GM12878 (cell line): Measurements from ENCODE around the gene TRIM45. TPM values are rescaled to one million over a fixed set of nuclear protein-coding genes. Genes with fewer than 3 reads are reported as not detected.

Experiments
- ATAC-seq: fragments of 200-7000 bp; cut with Tn5 transposase; 3 replicates; pipeline ENCODE4 v1.9.1; 2020; ENCODE audit warnings: mild to moderate bottlenecking, moderate library complexity
- BruUV-seq: library from RNA; stranded (reverse); fragments of 400-500 nt; replicated peaks from 2 replicates; lab custom pipeline; 2021; lab: Mats Ljungman, UMichigan
- CTCF ChIA-PET: fragments of 300-600 bp; sonication (Branson Sonifier 250); formaldehyde crosslinking; extraction: SDS; loops from one replicate; lab custom pipeline; 2021; ENCODE audit warnings: inconsistent platforms; lab: Yijun Ruan, JAX
- POLR2A ChIA-PET: fragments of 350-600 bp; formaldehyde crosslinking; extraction: SDS; loops from one replicate; lab custom pipeline; 2021; ENCODE audit warnings: inconsistent platforms; lab: Charles Lee
- RAD21 ChIA-PET: fragments of 300-600 bp; sonication (Branson Sonifier 250); formaldehyde crosslinking; loops from one replicate; lab custom pipeline; 2023; ENCODE audit warnings: antibody characterized with exemption; ENCODE audit not compliant: unreplicated experiment; lab: Charles Lee
- SMC1A ChIA-PET: fragments of 300-600 bp; sonication (Branson Sonifier 250); formaldehyde crosslinking; loops from one replicate; lab custom pipeline; 2023; ENCODE audit not compliant: unreplicated experiment, uncharacterized antibody; lab: Charles Lee
- DNase-seq: peaks from one replicate; pipeline ENCODE4 v3.0.0-alpha.2; 2011; ENCODE audit warnings: low read depth, low spot score
- FAIRE-seq: peaks from 3 replicates; lab custom pipeline; 2011; peaks lifted over from hg19 to GRCh38; lab: Jason Lieb, UNC
- H2AFZ ChIP-seq: 2 replicates; pipeline ENCODE4 v1.6.0; 2011; ENCODE audit warnings: low read depth, low read length, control low read depth; ENCODE audit not compliant: control insufficient read depth
- H3K27ac ChIP-seq: 2 replicates; pipeline ENCODE4 v1.5.1; 2011; ENCODE audit warnings: control low read depth; ENCODE audit not compliant: control insufficient read depth, insufficient read depth
- H3K27me3 ChIP-seq, 2 experiments: replicated peaks in 1 of 2; 2 replicates each; pipeline versions ENCODE4 v1.6.0 to v1.6.1; 2011; ENCODE audit warnings: low read length in 1 of 2; ENCODE audit not compliant: control insufficient read depth in 2 of 2, insufficient read depth in 2 of 2
- H3K36me3 ChIP-seq, 2 experiments: 2 replicates each; pipeline ENCODE4 v1.5.1; 2011; ENCODE audit warnings: low read length in 1 of 2; ENCODE audit not compliant: control insufficient read depth in 2 of 2, insufficient read depth in 2 of 2
- H3K4me1 ChIP-seq: 2 replicates; pipeline ENCODE4 v1.6.1; 2011; ENCODE audit warnings: mild to moderate bottlenecking, low read length, moderate library complexity, mixed read lengths; ENCODE audit not compliant: control insufficient read depth, insufficient read depth
- H3K4me2 ChIP-seq: 2 replicates; pipeline ENCODE4 v1.6.0; 2011; ENCODE audit warnings: control low read depth; ENCODE audit not compliant: control insufficient read depth, insufficient read depth
- H3K4me3 ChIP-seq: fragments of 200-600 bp; sonication (generic); 2 replicates; pipeline ENCODE4 v1.5.1; 2016
- H3K79me2 ChIP-seq: 2 replicates; pipeline ENCODE4 v1.6.0; 2011; ENCODE audit warnings: low read length; ENCODE audit not compliant: control insufficient read depth, insufficient read depth
- H3K9ac ChIP-seq: 2 replicates; pipeline ENCODE4 v1.8.0; 2011; ENCODE audit warnings: low read length, control low read depth, mixed read lengths; ENCODE audit not compliant: control insufficient read depth, insufficient read depth
- H3K9me3 ChIP-seq: replicated peaks from 3 replicates; pipeline ENCODE4 v1.5.1; 2011; ENCODE audit warnings: mild to moderate bottlenecking, low read length; ENCODE audit not compliant: control insufficient read depth, insufficient read depth
- H4K20me1 ChIP-seq: 2 replicates; pipeline ENCODE4 v1.6.0; 2011; ENCODE audit not compliant: control insufficient read depth, insufficient read depth
- ATF3 ChIP-seq: IDR thresholded peaks from 2 replicates; pipeline ENCODE4 v1.6.1; 2011; ENCODE audit warnings: low read depth, mild to moderate bottlenecking, low read length, moderate library complexity, borderline replicate concordance; ENCODE audit errors: extremely low read depth
- FOS ChIP-seq: IDR thresholded peaks from 3 replicates; pipeline ENCODE4 v1.6.1; 2011; ENCODE audit warnings: borderline replicate concordance; ENCODE audit not compliant: insufficient read length; ENCODE audit errors: extremely low read depth
- GABPA ChIP-seq: IDR thresholded peaks from 2 replicates; pipeline ENCODE4 v1.6.1; 2014; ENCODE audit warnings: antibody characterized with exemption, low read depth, mild to moderate bottlenecking, inconsistent platforms
- MEF2B ChIP-seq: fragments of 450-650 bp; IDR thresholded peaks from 2 replicates; pipeline ENCODE4 v1.6.1; 2018; ENCODE audit warnings: mild to moderate bottlenecking, moderate library complexity; ENCODE audit not compliant: partially characterized antibody, poor library complexity, severe bottlenecking
- NFIC ChIP-seq: IDR thresholded peaks from 2 replicates; pipeline ENCODE4 v1.6.1; 2012; ENCODE audit warnings: low read depth, mild to moderate bottlenecking, inconsistent platforms, low read length, moderate library complexity
- NR2F1 ChIP-seq: fragments of 450-650 bp; conservative IDR thresholded peaks from 2 replicates; pipeline ENCODE4 v1.6.1; 2017; ENCODE audit warnings: mild to moderate bottlenecking
- POLR2AphosphoS2 ChIP-seq: IDR thresholded peaks from 2 replicates; pipeline ENCODE4 v1.6.1; 2011; ENCODE audit warnings: low read depth, mild to moderate bottlenecking, low read length, improper control_type of control experiment, moderate library complexity
- SMAD5 ChIP-seq: IDR thresholded peaks from 2 replicates; pipeline ENCODE4 v1.6.1; 2016; ENCODE audit warnings: antibody characterized with exemption, low read depth
- SREBF2 ChIP-seq: IDR thresholded peaks from 2 replicates; pipeline ENCODE4 v1.6.1; 2012; ENCODE audit warnings: mild to moderate bottlenecking, low read length
- SRF ChIP-seq, 2 experiments: IDR thresholded peaks; 2 replicates each; pipeline ENCODE4 v1.6.1; 2011; ENCODE audit warnings: low read depth in 2 of 2, low read length in 2 of 2, mild to moderate bottlenecking in 1 of 2, moderate library complexity in 1 of 2
- ZNF622 ChIP-seq: fragments of 450-650 bp; IDR thresholded peaks from 2 replicates; pipeline ENCODE4 v1.6.1; 2017; ENCODE audit warnings: mild to moderate bottlenecking, inconsistent platforms
- WGBS: methylation state at CpG from one replicate; pipeline ENCODE4 v1.1.6; 2016; ENCODE audit warnings: low lambda C conversion rate; ENCODE audit not compliant: insufficient replicate concordance, insufficient coverage; ENCODE audit errors: missing lambda C conversion rate; 5-methylcytosine and 5-hydroxymethylcytosine counted together
- in situ Hi-C: fragments of 300-500 bp; cut with MboI; formaldehyde crosslinking; loops from 9 replicates; pipeline ENCODE4 v1.14.3; 2018; ENCODE audit warnings: mixed read lengths
- intact Hi-C: fragments of 100-400 bp; cut with micrococcal nuclease; formaldehyde crosslinking; loops from one replicate; pipeline ENCODE4 v1.14.2; 2022; ENCODE audit not compliant: unreplicated experiment
- polyA plus RNA-seq, 11 experiments: library from polyadenylated mRNA; depleted of rRNA in 4 of 11; unstranded in 6 of 11; stranded (reverse) in 5 of 11; fragments of >200 nt; fragmentation: Nextera tagmentation in 4 of 11; fragmentation: Illumina TruSeq in 1 of 11; extraction: Ambion mirVana in 4 of 11; extraction: Trizol in 1 of 11; gene quantifications; 1 replicate in 1 of 11; 2 replicates in 10 of 11; pipeline versions ENCODE4 v1.2.1 to v1.2.3, GENCODE V29; 2011 to 2016; ENCODE audit warnings: inconsistent platforms in 2 of 11, missing spikeins in 2 of 11, low read depth in 1 of 11
- total RNA-seq, 4 experiments: library from RNA; depleted of rRNA in 3 of 4; stranded (reverse); fragments of >200 nt in 3 of 4; fragmentation: Illumina TruSeq in 1 of 4; extraction: Trizol in 1 of 4; gene quantifications; 2 replicates each; pipeline versions ENCODE4 v1.2.1 to v1.2.3, GENCODE V29; 2013 to 2021
- TF ChIP-seq, protein P1 (sequence below): fragments of 450-650 bp; conservative IDR thresholded peaks from 2 replicates; pipeline ENCODE4 v1.6.1; 2017; ENCODE audit warnings: mild to moderate bottlenecking, moderate library complexity
- TF ChIP-seq, protein P2 (sequence below): IDR thresholded peaks from 2 replicates; pipeline ENCODE4 v1.6.1; 2011; ENCODE audit warnings: low read depth, low read length, improper control_type of control experiment, borderline replicate concordance
- TF ChIP-seq, protein P3 (sequence below): fragments of 450-650 bp; IDR thresholded peaks from 2 replicates; pipeline ENCODE4 v1.6.1; 2014; ENCODE audit warnings: mild to moderate bottlenecking

Gene TRIM45
- total and polyA plus RNA-seq, 10 of the 15 experiments (the other 5 are each of a cell fraction or from before 2014, with no cell fraction given), result 0.31 to 0.86 (median 0.46) TPM

GRCh38 chr1:117106478-117106877, 15.1 kb downstream of the TRIM45 start:
- no TSS peak for BruUV-seq
- Histone ChIP-seq H3K27ac (no peak overlapping the region), H3K27me3 (no peaks in the 10 kb centered on the region), H3K9me3 (no peaks in the 10 kb centered on the region), H3K36me3 (peaks cover 9 to 39% of the 10 kb centered on the region in 2 experiments), H3K4me1 (no peaks in the 10 kb centered on the region), H2AFZ (no peak overlapping the region), H4K20me1 (no peaks in the 10 kb centered on the region), H3K9ac (no peak overlapping the region), H3K4me3 (no peak overlapping the region), H3K79me2 (no peaks in the 10 kb centered on the region), H3K4me2 (no peak overlapping the region)
- intact Hi-C loops, result no loop called here
- SMC1A ChIA-PET, result interaction anchor here (0.6 kb wide), 1 partner anchor 9 kb away, joined by 3 read pairs; no protein-coding TSS in a partner anchor
- FAIRE-seq (no peak), DNase-seq (no peak), ATAC-seq (no peak)
- WGBS, result 100% methylated on average over 2 of the region's 2 CpGs
- TF ChIP-seq, protein P1, sequence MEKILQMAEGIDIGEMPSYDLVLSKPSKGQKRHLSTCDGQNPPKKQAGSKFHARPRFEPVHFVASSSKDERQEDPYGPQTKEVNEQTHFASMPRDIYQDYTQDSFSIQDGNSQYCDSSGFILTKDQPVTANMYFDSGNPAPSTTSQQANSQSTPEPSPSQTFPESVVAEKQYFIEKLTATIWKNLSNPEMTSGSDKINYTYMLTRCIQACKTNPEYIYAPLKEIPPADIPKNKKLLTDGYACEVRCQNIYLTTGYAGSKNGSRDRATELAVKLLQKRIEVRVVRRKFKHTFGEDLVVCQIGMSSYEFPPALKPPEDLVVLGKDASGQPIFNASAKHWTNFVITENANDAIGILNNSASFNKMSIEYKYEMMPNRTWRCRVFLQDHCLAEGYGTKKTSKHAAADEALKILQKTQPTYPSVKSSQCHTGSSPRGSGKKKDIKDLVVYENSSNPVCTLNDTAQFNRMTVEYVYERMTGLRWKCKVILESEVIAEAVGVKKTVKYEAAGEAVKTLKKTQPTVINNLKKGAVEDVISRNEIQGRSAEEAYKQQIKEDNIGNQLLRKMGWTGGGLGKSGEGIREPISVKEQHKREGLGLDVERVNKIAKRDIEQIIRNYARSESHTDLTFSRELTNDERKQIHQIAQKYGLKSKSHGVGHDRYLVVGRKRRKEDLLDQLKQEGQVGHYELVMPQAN, result no peak
- TF ChIP-seq GABPA, result no peak
- TF ChIP-seq NFIC, result no peak
- TF ChIP-seq SREBF2, result no peak
- no peak for TF ChIP-seq POLR2AphosphoS2
- in situ Hi-C loops, result no loop called here
- CTCF ChIA-PET, result interaction anchor here (1.1 kb wide), 1 partner anchor 22 kb away, joined by 8 read pairs; no protein-coding TSS in a partner anchor
- RAD21 ChIA-PET, result no interaction called here
- POLR2A ChIA-PET, result interaction anchor here (1.8 kb wide), 1 partner anchor 13 kb away, joined by 4 read pairs; no protein-coding TSS in a partner anchor

DNA sequence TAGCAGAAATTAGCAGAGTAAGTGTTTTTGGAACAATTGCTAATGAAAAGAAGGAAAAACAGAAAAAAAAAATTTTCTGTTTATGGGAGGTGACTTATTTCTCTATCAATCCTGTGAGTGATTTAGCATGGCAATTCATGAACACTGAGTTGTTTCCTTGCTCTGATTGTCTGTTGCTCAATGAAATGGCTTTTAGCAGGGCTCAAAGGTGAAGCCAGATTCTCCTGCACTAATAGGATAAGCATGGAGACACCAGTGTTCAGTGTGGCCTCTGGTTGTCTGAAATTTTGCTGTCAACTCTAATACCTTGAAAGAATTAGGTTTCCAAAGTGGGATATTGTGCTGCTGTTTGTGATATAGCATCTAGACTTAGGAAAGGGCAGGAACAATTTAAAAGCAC, 15.8 kb downstream of the TRIM45 start:
- no TSS peak for BruUV-seq
- ChIA-PET SMC1A (no interaction called here), CTCF (interaction anchor here (1.1 kb wide), 1 partner anchor 11 kb away, joined by 3 read pairs; no protein-coding TSS in a partner anchor)
- TF ChIP-seq SMAD5 (no peak), ZNF622 (no peak), SRF (IDR thresholded peaks at IDR 0.05; ENCODE audit: low read depth in 2 of 2, low read length in 2 of 2) (no peak), NR2F1 (no peak), MEF2B (no peak), FOS (no peak), ATF3 (no peak)
- TF ChIP-seq, protein P2, sequence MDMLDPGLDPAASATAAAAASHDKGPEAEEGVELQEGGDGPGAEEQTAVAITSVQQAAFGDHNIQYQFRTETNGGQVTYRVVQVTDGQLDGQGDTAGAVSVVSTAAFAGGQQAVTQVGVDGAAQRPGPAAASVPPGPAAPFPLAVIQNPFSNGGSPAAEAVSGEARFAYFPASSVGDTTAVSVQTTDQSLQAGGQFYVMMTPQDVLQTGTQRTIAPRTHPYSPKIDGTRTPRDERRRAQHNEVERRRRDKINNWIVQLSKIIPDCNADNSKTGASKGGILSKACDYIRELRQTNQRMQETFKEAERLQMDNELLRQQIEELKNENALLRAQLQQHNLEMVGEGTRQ, result no peak
- TF ChIP-seq, protein P3, sequence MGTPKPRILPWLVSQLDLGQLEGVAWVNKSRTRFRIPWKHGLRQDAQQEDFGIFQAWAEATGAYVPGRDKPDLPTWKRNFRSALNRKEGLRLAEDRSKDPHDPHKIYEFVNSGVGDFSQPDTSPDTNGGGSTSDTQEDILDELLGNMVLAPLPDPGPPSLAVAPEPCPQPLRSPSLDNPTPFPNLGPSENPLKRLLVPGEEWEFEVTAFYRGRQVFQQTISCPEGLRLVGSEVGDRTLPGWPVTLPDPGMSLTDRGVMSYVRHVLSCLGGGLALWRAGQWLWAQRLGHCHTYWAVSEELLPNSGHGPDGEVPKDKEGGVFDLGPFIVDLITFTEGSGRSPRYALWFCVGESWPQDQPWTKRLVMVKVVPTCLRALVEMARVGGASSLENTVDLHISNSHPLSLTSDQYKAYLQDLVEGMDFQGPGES, result no peak

More for the DNA sequence above, 15.8 kb downstream of the TRIM45 start:
- intact Hi-C loops, result no loop called here
- no peaks in the 10 kb centered on the region for H4K20me1 ChIP-seq
- no peak overlapping the region for H2AFZ ChIP-seq
- H3K9ac ChIP-seq, result no peak overlapping the region
- ATAC-seq (no peak), DNase-seq (no peak), FAIRE-seq (no peak)
- H3K36me3 ChIP-seq, result peaks cover 11 to 42% of the 10 kb centered on the region in 2 experiments
- no peaks in the 10 kb centered on the region for H3K4me1 ChIP-seq
- no peak overlapping the region for H3K4me3 ChIP-seq
- in situ Hi-C loops, result no loop called here
- no peaks in the 10 kb centered on the region for H3K9me3 ChIP-seq
- ChIA-PET POLR2A (interaction anchor here (1.8 kb wide), 1 partner anchor 12 kb away, joined by 4 read pairs; no protein-coding TSS in a partner anchor), RAD21 (no interaction called here)
- no peak overlapping the region for H3K4me2 ChIP-seq
- no peak overlapping the region for H3K27ac ChIP-seq
- H3K79me2 ChIP-seq, result no peaks in the 10 kb centered on the region
- H3K27me3 ChIP-seq, result no peaks in the 10 kb centered on the region
